HEK293 (cell line): ENCODE data around the gene RIPOR3.

Experiments used
- IKZF3 ChIP-seq: fragments of 450-650 bp; IDR thresholded peaks from 2 replicates; pipeline ENCODE4 v1.5.0; 2018; ENCODE audit warnings: missing biosample characterization, mild to moderate bottlenecking, missing genetic modification characterization, moderate library complexity
- ZBTB8A ChIP-seq: fragments of 450-650 bp; formaldehyde crosslinking; IDR thresholded peaks from 2 replicates; pipeline ENCODE4 v1.5.1; 2016; ENCODE audit warnings: missing biosample characterization, missing genetic modification characterization
- ZNF19 ChIP-seq: fragments of 450-650 bp; formaldehyde crosslinking; IDR thresholded peaks from 2 replicates; pipeline ENCODE4; 2016; ENCODE audit warnings: missing biosample characterization, missing genetic modification characterization, low read depth
- ZNF501 ChIP-seq: fragments of 450-650 bp; formaldehyde crosslinking; IDR thresholded peaks from 2 replicates; pipeline ENCODE4 v1.5.1; 2016; ENCODE audit warnings: missing biosample characterization, missing genetic modification characterization
- ZNF600 ChIP-seq: fragments of 450-650 bp; formaldehyde crosslinking; IDR thresholded peaks from 2 replicates; pipeline ENCODE4 v1.5.1; 2016; ENCODE audit warnings: missing biosample characterization, missing genetic modification characterization
- ZSCAN30 ChIP-seq: fragments of 450-650 bp; IDR thresholded peaks from 2 replicates; pipeline ENCODE4 v1.5.1; 2018; ENCODE audit warnings: missing biosample characterization, mild to moderate bottlenecking, missing genetic modification characterization, moderate library complexity
- TF ChIP-seq, protein P1 (sequence below): fragments of 450-650 bp; formaldehyde crosslinking; IDR thresholded peaks from 2 replicates; pipeline ENCODE4 v1.5.1; 2016; ENCODE audit warnings: missing biosample characterization, missing genetic modification characterization
- TF ChIP-seq, protein P2 (sequence below): fragments of 450-650 bp; formaldehyde crosslinking; IDR thresholded peaks from 2 replicates; pipeline ENCODE4 v1.5.1; 2016; ENCODE audit warnings: missing biosample characterization, missing genetic modification characterization
- TF ChIP-seq, protein P3 (sequence below): fragments of 450-650 bp; formaldehyde crosslinking; optimal IDR thresholded peaks from 2 replicates; pipeline ENCODE3; 2016; ENCODE audit warnings: missing biosample characterization, mild to moderate bottlenecking, missing genetic modification characterization

DNA sequence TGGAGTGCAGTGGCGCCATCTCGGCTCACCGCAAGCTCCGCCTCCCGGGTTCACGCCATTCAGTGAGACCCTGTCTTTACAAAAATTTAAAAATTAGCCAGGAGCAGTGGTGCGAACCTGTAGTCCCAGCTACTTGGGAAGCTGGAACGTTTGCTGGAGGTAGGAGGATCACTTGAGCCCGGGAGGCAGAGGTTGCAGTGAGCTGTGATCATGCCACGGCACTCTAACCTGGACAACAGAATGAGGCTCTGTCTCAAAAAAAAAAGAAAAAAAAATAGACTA is 34.3 kb upstream of the RIPOR3 start:
- TF ChIP-seq, protein P1, sequence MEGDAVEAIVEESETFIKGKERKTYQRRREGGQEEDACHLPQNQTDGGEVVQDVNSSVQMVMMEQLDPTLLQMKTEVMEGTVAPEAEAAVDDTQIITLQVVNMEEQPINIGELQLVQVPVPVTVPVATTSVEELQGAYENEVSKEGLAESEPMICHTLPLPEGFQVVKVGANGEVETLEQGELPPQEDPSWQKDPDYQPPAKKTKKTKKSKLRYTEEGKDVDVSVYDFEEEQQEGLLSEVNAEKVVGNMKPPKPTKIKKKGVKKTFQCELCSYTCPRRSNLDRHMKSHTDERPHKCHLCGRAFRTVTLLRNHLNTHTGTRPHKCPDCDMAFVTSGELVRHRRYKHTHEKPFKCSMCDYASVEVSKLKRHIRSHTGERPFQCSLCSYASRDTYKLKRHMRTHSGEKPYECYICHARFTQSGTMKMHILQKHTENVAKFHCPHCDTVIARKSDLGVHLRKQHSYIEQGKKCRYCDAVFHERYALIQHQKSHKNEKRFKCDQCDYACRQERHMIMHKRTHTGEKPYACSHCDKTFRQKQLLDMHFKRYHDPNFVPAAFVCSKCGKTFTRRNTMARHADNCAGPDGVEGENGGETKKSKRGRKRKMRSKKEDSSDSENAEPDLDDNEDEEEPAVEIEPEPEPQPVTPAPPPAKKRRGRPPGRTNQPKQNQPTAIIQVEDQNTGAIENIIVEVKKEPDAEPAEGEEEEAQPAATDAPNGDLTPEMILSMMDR (tag by site-specific recombination): no peak
- TF ChIP-seq, protein P2, sequence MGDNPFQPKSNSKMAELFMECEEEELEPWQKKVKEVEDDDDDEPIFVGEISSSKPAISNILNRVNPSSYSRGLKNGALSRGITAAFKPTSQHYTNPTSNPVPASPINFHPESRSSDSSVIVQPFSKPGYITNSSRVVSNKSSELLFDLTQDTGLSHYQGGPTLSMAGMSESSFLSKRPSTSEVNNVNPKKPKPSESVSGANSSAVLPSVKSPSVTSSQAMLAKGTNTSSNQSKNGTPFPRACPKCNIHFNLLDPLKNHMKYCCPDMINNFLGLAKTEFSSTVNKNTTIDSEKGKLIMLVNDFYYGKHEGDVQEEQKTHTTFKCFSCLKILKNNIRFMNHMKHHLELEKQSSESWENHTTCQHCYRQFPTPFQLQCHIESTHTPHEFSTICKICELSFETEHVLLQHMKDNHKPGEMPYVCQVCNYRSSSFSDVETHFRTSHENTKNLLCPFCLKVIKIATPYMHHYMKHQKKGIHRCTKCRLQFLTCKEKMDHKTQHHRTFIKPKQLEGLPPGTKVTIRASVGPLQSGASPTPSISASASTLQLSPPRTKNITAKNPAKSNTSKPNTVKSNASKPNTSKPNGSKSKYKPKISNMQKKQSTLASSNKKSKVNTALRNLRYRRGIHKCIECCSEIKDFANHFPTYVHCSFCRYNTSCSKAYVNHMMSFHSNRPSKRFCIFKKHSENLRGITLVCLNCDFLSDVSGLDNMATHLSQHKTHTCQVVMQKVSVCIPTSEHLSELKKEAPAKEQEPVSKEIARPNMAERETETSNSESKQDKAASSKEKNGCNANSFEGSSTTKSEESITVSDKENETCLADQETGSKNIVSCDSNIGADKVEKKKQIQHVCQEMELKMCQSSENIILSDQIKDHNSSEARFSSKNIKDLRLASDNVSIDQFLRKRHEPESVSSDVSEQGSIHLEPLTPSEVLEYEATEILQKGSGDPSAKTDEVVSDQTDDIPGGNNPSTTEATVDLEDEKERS (tag by site-specific recombination): no peak
- TF ChIP-seq, protein P3, sequence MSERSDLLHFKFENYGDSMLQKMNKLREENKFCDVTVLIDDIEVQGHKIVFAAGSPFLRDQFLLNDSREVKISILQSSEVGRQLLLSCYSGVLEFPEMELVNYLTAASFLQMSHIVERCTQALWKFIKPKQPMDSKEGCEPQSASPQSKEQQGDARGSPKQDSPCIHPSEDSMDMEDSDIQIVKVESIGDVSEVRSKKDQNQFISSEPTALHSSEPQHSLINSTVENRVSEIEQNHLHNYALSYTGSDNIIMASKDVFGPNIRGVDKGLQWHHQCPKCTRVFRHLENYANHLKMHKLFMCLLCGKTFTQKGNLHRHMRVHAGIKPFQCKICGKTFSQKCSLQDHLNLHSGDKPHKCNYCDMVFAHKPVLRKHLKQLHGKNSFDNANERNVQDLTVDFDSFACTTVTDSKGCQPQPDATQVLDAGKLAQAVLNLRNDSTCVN (tag by site-specific recombination): no peak
- TF ChIP-seq ZBTB8A (tag by site-specific recombination) (no peak), ZNF600 (tag by site-specific recombination) (no peak), ZNF501 (tag by site-specific recombination) (no peak), ZNF19 (tag by site-specific recombination) (no peak), IKZF3 (tag by site-specific recombination) (no peak), ZSCAN30 (tag by site-specific recombination) (no peak)
